ENCODE measurements around the gene PIP5K1C. TPM values are rescaled to one million over a fixed set of nuclear protein-coding genes. Genes with fewer than 3 reads are reported as not detected.

Gene PIP5K1C
- total and polyA plus RNA-seq, 9 of the 15 experiments (the other 6 are each of a cell fraction or from before 2014, with no cell fraction given), result 0.38 to 22.1 (median 4.1) TPM

DNA sequence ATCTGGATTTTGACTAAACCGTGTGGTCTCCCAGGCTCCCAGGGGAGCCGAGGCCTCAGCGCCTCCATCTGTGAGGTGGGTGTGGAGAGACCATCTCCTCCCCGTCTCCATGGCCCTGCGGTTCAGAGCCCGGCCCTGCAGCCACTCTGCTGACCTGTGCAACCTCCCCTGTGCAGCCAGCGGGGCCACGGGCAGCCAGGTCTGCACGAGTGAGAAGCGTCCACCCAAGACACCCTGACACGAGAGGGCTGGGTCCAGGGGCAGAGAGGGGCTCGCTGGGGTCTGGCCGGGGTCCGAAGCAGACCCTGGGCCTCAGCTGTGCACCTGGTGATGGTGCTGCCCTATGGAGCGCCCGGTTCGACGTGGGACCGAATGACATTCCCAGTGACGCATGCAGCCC lies 63.3 kb downstream of the PIP5K1C start (continued):
- TF ChIP-seq, protein P1, sequence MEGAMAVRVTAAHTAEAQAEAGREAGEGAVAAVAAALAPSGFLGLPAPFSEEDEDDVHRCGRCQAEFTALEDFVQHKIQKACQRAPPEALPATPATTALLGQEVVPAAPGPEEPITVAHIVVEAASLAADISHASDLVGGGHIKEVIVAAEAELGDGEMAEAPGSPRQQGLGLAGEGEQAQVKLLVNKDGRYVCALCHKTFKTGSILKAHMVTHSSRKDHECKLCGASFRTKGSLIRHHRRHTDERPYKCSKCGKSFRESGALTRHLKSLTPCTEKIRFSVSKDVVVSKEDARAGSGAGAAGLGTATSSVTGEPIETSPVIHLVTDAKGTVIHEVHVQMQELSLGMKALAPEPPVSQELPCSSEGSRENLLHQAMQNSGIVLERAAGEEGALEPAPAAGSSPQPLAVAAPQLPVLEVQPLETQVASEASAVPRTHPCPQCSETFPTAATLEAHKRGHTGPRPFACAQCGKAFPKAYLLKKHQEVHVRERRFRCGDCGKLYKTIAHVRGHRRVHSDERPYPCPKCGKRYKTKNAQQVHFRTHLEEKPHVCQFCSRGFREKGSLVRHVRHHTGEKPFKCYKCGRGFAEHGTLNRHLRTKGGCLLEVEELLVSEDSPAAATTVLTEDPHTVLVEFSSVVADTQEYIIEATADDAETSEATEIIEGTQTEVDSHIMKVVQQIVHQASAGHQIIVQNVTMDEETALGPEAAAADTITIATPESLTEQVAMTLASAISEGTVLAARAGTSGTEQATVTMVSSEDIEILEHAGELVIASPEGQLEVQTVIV (CRISPR knock-in tag; IDR thresholded peaks at IDR 0.05; ENCODE audit: borderline replicate concordance), result no peak
- TF ChIP-seq NR4A1 (CRISPR knock-in tag; IDR thresholded peaks at IDR 0.05) (no peak), NR4A1 (tag; IDR thresholded peaks at IDR 0.05) (no peak), SPI1 (IDR thresholded peaks at IDR 0.05; ENCODE audit: borderline replicate concordance, low read depth, low read length) (no peak), ZNF23 (CRISPR knock-in tag; IDR thresholded peaks at IDR 0.05) (no peak)

DNA sequence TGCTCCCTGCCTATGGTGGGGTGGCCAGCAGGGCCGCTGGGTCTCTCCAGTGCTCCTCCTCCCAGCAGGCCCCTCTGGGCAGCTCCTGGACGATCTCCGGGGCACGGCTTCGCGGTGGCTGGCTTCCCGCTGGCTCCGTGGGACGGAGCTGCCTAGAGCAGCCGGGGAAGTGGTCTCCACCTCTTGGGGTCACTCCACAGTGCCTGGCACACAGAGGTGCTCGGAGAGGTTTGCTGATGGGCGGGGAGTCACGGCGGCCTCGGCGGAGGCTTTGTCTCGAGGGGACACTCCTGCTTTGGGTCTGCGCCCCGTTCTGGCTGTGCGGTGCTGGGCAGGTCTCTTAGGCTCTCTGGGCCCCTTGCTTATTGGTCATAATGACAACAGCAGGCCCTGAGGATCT lies 63.8 kb downstream of the PIP5K1C start:
- Histone ChIP-seq H3K79me2 (ENCODE audit: control insufficient read depth, insufficient read depth, low read length) (no peaks in the 10 kb centered on the region), H3K36me3 (ENCODE audit: control insufficient read depth, insufficient read depth, low read length) (peaks cover 43% of the 10 kb centered on the region; the same call in 1 of the 3 replicates), H3K9me3 (replicated peaks; ENCODE audit: control insufficient read depth, insufficient read depth, low read depth, low read length) (no peaks in the 10 kb centered on the region), H4K20me1 (replicated peaks; ENCODE audit: control insufficient read depth, insufficient read depth, low read length) (no peaks in the 10 kb centered on the region), H3K4me3 (no peak overlapping the region), H3K4me2 (ENCODE audit: insufficient read depth, low read length) (no peak overlapping the region), H3K9ac (ENCODE audit: insufficient read depth in 1 of 2, low read depth in 2 of 2, low read length in 2 of 2) (peak overlapping the region in 1 of 2 experiments; percentile 68; a peak in 2 of 4 replicates), H3K27ac (ENCODE audit: extremely low read depth, low read depth, low read length) (no peak overlapping the region), H3K4me1 (replicated peaks in 1 of 2; ENCODE audit: control insufficient read depth in 2 of 2, insufficient read depth in 2 of 2, low read length in 2 of 2) (peaks cover 0 to 53% of the 10 kb centered on the region in 2 experiments; a peak in 2 of 5 replicates), H3K9me1 (ENCODE audit: control insufficient read depth, insufficient read depth, low read length) (peaks cover 4% of the 10 kb centered on the region), H3K27me3 (ENCODE audit: control insufficient read depth in 2 of 2, insufficient read depth in 2 of 2, low read length in 2 of 2) (no peaks in the 10 kb centered on the region), H2AFZ (ENCODE audit: low read depth, low read length) (no peak overlapping the region)
- DNase-seq (ENCODE audit: extremely low read depth in 1 of 4, low spot score in 3 of 4) (no peak), ATAC-seq (no peak), FAIRE-seq (no peak)
- POLR2A ChIA-PET, result interaction anchor here (0.6 kb wide), 1 partner anchor 349 kb away, joined by 3 read pairs; the partner anchor contains the start of gene EEF2
- CTCF ChIA-PET (ENCODE audit: low intra/inter-chr PET ratio), result no interaction called here
- no TSS peak for BruUV-seq (replicated peaks)
- 93% methylated on average over 19 of the region's 20 CpGs for WGBS (ENCODE audit: insufficient coverage, low coverage, missing lambda C conversion rate)
- intact Hi-C loops (cut with micrococcal nuclease) (no loop called here), in situ Hi-C loops (cut with MboI) (no loop called here)
- TF ChIP-seq RBBP5 (IDR thresholded peaks at IDR 0.05; ENCODE audit: borderline replicate concordance, insufficient read depth, low read length, poor library complexity, severe bottlenecking) (no peak), PYGO2 (tag; IDR thresholded peaks at IDR 0.05) (no peak), HDAC2 (IDR thresholded peaks at IDR 0.05) (no peak), BCOR (IDR thresholded peaks at IDR 0.05) (no peak), NR2C2 (CRISPR knock-in tag; IDR thresholded peaks at IDR 0.05) (no peak), NR2C2 (tag; IDR thresholded peaks at IDR 0.05) (no peak)
- TF ChIP-seq, protein P2, sequence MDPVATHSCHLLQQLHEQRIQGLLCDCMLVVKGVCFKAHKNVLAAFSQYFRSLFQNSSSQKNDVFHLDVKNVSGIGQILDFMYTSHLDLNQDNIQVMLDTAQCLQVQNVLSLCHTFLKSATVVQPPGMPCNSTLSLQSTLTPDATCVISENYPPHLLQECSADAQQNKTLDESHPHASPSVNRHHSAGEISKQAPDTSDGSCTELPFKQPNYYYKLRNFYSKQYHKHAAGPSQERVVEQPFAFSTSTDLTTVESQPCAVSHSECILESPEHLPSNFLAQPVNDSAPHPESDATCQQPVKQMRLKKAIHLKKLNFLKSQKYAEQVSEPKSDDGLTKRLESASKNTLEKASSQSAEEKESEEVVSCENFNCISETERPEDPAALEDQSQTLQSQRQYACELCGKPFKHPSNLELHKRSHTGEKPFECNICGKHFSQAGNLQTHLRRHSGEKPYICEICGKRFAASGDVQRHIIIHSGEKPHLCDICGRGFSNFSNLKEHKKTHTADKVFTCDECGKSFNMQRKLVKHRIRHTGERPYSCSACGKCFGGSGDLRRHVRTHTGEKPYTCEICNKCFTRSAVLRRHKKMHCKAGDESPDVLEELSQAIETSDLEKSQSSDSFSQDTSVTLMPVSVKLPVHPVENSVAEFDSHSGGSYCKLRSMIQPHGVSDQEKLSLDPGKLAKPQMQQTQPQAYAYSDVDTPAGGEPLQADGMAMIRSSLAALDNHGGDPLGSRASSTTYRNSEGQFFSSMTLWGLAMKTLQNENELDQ (CRISPR knock-in tag; IDR thresholded peaks at IDR 0.05; ENCODE audit: borderline replicate concordance), result no peak
- TF ChIP-seq, protein P3, sequence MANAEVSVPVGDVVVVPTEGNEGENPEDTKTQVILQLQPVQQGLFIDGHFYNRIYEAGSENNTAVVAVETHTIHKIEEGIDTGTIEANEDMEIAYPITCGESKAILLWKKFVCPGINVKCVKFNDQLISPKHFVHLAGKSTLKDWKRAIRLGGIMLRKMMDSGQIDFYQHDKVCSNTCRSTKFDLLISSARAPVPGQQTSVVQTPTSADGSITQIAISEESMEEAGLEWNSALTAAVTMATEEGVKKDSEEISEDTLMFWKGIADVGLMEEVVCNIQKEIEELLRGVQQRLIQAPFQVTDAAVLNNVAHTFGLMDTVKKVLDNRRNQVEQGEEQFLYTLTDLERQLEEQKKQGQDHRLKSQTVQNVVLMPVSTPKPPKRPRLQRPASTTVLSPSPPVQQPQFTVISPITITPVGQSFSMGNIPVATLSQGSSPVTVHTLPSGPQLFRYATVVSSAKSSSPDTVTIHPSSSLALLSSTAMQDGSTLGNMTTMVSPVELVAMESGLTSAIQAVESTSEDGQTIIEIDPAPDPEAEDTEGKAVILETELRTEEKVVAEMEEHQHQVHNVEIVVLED (CRISPR knock-in tag; IDR thresholded peaks at IDR 0.05), result no peak
- TF ChIP-seq, protein P4, sequence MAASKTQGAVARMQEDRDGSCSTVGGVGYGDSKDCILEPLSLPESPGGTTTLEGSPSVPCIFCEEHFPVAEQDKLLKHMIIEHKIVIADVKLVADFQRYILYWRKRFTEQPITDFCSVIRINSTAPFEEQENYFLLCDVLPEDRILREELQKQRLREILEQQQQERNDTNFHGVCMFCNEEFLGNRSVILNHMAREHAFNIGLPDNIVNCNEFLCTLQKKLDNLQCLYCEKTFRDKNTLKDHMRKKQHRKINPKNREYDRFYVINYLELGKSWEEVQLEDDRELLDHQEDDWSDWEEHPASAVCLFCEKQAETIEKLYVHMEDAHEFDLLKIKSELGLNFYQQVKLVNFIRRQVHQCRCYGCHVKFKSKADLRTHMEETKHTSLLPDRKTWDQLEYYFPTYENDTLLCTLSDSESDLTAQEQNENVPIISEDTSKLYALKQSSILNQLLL (CRISPR knock-in tag; IDR thresholded peaks at IDR 0.05; ENCODE audit: borderline replicate concordance), result no peak
